GM19351 (cell line): ENCODE results near the gene ZNF23.

Source experiments
- ATAC-seq: cut with Tn5 transposase; IDR thresholded peaks from one replicate; pipeline ENCODE4 v1.9.1; 2021; ENCODE audit warnings: mild to moderate bottlenecking, moderate library complexity; ENCODE audit not compliant: unreplicated experiment

The ZNF23 gene

GRCh38 chr16:71399801-71400563 lies 62.1 kb downstream of the ZNF23 start:
- no peak for ATAC-seq
